GM13976 (cell line): Measurements from ENCODE around the gene ADAMTS14.
"Not testable (repeated sequence)": the region's sequence is repeated elsewhere in the genome, so short reads cannot be mapped to it uniquely, and the experiment has no call there.

Experiments
- DNase-seq: peaks from one replicate; pipeline ENCODE4 v3.0.0; 2012; ENCODE audit warnings: low spot score
- in situ Hi-C: fragments of 300-500 bp; cut with MboI; formaldehyde crosslinking; loops from one replicate; pipeline ENCODE4 v1.12.0; 2022; ENCODE audit warnings: low sequenced_read_pairs, mixed read lengths, inconsistent platforms; ENCODE audit not compliant: unreplicated experiment
- TF ChIP-seq, protein P1 (sequence below): IDR thresholded peaks from 2 replicates; pipeline ENCODE4 v1.5.1; 2012; ENCODE audit warnings: borderline replicate concordance, mild to moderate bottlenecking; ENCODE audit not compliant: insufficient read depth; ENCODE audit errors: extremely low read depth, missing control alignments, control extremely low read depth

ADAMTS14 gene

DNA sequence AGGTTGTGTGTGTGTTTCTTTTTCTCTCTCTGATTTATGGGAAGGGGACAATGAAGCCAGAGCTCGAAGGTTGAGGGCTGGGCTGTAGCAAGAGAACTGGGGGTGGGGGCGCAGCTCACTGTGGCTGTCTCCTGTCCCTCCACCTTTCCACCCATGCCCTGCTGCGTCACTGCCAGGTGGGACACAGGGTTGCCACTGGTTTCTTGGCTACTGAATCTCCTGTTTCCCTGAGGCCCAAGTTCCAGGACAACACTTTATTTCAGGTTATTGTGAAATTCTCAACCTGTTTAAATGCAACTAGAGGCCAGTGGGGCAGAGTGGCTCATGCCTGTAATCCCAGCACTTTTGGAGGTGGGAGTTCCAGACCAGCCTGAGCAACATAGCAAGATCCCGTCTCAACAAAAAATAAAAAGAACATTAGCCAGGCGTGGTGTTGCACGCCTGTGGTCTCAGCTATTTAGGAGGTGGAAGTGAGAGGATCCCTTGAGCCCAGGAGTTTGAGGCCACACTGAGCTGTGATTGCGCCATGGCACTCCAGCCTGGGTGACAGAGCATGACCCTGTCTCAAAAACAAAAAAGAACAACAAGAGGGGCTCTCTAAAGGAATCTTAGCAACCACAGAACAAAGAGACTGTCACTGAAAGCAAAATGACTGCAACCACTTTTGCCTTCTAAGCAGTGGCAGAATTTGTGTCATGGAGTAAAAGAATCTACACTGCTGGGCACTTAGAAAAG lies 90.3 kb downstream of the ADAMTS14 start:
- no peak for DNase-seq
- TF ChIP-seq, protein P1, sequence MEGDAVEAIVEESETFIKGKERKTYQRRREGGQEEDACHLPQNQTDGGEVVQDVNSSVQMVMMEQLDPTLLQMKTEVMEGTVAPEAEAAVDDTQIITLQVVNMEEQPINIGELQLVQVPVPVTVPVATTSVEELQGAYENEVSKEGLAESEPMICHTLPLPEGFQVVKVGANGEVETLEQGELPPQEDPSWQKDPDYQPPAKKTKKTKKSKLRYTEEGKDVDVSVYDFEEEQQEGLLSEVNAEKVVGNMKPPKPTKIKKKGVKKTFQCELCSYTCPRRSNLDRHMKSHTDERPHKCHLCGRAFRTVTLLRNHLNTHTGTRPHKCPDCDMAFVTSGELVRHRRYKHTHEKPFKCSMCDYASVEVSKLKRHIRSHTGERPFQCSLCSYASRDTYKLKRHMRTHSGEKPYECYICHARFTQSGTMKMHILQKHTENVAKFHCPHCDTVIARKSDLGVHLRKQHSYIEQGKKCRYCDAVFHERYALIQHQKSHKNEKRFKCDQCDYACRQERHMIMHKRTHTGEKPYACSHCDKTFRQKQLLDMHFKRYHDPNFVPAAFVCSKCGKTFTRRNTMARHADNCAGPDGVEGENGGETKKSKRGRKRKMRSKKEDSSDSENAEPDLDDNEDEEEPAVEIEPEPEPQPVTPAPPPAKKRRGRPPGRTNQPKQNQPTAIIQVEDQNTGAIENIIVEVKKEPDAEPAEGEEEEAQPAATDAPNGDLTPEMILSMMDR = no peak
- in situ Hi-C loops = loop anchor here (10.0 to 25.0 kb wide), 2 partner anchors 208 to 300 kb away; no protein-coding TSS in a partner anchor

DNA sequence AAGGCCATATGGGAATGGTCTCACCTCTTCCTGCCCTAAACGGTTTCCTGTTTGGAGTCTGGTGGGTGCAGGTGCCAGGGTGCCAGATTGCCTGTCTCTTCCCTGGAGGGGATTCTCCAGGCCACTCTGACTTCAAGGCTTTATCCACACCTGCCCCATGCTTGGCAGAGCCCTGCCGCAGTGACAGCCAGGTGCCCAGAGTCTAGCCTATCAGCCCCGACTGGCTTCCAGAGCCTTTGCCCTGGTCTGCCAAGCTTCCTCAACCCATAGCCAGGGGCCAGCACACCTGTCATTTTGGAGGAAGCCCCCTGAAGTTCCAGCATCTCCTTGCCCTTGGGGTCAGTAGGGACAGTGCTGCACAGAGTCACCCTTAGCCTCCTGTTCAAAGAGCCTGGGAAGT lies 91.3 kb downstream of the ADAMTS14 start:
- DNase-seq = no peak
- in situ Hi-C loops = loop anchor here (10.0 to 25.0 kb wide), 2 partner anchors 209 to 301 kb away; no protein-coding TSS in a partner anchor
- TF ChIP-seq, protein P1 = no peak

DNA sequence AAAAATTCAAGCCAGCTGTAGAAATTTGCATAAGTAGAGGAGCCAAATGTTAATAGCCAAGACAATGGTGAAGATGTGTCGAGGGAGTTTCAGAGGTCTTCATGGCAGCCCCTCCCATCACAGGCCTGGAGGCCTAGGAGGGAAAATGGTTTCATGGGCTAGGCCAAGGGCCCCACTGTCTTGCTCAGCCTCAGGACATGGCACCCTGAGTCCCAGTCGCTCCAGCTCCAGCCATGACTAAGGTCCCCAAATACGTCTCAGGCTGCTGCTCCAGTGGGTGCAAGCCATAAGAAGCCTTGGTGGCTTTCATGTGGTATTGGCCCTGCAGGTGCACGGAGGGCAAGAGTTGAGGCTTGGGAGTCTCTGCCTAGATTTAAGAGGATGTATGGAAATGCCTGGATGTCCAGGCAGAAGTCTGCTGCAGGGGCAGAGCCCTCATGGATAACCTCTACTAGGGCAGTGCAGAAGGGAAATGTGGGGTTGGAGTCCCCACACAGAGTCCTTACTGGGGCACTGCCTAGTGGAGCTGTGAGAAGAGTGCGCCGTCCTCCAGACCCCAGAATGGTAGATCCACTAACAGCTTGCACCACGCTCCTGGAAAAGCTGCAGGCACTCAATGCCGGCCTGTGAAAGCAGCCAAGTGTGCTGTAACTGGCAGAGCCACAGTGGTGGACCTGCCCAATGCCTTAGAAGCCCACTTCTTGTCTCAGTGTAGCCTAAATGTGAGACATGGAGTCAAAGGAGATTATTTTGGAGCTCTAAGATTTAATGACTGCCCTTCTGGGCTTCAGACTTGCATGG lies 93.7 kb downstream of the ADAMTS14 start:
- in situ Hi-C loops = loop anchor here (10.0 to 25.0 kb wide), 2 partner anchors 211 to 304 kb away; no protein-coding TSS in a partner anchor
- TF ChIP-seq, protein P1 = no peak
- DNase-seq = no peak

- in situ Hi-C loops = loop anchor here (10.0 to 25.0 kb wide), 2 partner anchors 213 to 306 kb away; no protein-coding TSS in a partner anchor
- not testable (repeated sequence) for DNase-seq
Observed at GRCh38 chr10:70768026-70768685, 95.8 kb downstream of the ADAMTS14 start.

DNA sequence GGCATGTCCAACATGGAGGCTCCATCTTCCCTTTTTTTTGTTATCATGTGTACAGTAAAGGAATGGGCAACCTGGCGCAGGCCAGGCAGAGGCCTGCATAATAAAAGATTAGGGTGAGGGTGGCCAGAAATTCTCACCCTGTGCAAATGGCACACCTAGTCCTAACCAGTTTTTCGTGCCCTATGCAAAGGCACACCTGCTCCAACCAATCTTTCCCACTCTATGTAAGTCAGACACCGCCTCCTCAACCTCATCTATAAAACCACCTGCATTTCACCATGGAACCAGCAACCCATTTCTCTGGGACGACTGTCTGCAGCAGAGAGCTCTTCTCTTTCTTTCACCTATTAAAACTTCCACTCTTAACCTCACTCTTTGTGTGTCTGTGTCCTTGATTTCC lies 96.8 kb downstream of the ADAMTS14 start:
- TF ChIP-seq, protein P1 = no peak
- DNase-seq = no peak
- in situ Hi-C loops = loop anchor here (10.0 to 25.0 kb wide), 2 partner anchors 214 to 307 kb away; no protein-coding TSS in a partner anchor

DNA sequence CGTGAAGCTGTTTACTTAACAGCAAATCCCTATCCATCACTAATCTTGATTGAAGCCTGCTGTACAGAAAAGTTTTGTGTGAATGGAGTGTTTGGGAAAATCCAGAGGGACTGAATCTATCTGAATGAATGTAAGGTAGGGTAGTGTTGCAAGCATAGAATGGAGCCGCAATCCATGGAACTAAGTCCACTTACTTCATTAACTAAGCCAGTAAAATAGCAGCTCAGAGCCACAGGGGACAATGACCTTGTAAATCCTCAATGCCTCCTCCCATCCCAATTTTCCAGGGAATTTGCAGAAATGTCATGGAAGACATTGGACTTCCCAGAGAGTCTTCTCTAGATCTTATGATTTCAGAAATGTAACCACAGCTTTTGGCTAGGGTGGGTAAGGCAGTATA lies 97.7 kb downstream of the ADAMTS14 start:
- TF ChIP-seq, protein P1 = no peak
- peak; percentile 5 for DNase-seq
- in situ Hi-C loops = loop anchor here (25.0 kb wide), 1 partner anchor 308 kb away; no protein-coding TSS in a partner anchor

- not testable (repeated sequence) for DNase-seq
- in situ Hi-C loops = loop anchor here (25.0 kb wide), 1 partner anchor 308 kb away; no protein-coding TSS in a partner anchor
Observed at GRCh38 chr10:70770516-70770915, 98.2 kb downstream of the ADAMTS14 start.
